Measurements from ENCODE around the gene PATJ. TPM values are rescaled to one million over a fixed set of nuclear protein-coding genes. Genes with fewer than 3 reads are reported as not detected.
"Not testable (repeated sequence)": the region's sequence is repeated elsewhere in the genome, so short reads cannot be mapped to it uniquely, and the experiment has no call there.

Gene PATJ
- total and polyA plus RNA-seq, 2 donors (not counting 1 experiment from before 2014, with no cell fraction given), result 8.0 to 45.3 TPM

GRCh38 chr1:61711969-61712368 lies 30.3 kb upstream of the PATJ start:
- H3K27me3 ChIP-seq (replicated peaks in 1 of 4; ENCODE audit: control extremely low read depth in 1 of 4, control insufficient read depth in 3 of 4, insufficient read depth in 4 of 4, low read length in 3 of 4), result no peaks in the 10 kb centered on the region
- Mint-ChIP-seq H3K27ac (no peak overlapping the region), H3K27me3 (no peaks in the 10 kb centered on the region), H3K4me3 (no peak overlapping the region), H3K9me3 (ENCODE audit: insufficient read depth) (no peaks in the 10 kb centered on the region), H3K4me1 (peaks cover 2% of the 10 kb centered on the region)
- peaks cover 2 to 24% of the 10 kb centered on the region in 2 experiments for H3K36me3 ChIP-seq (replicated peaks in 1 of 2; ENCODE audit: control extremely low read depth in 1 of 2, control insufficient read depth in 1 of 2, extremely low read depth in 1 of 2, insufficient read depth in 2 of 2, low read length in 1 of 2)
- DNase-seq (no peak), ATAC-seq (ENCODE audit: low read depth) (no peak)
- H3K4me2 ChIP-seq (replicated peaks; ENCODE audit: low read depth, low read length, poor library complexity, severe bottlenecking), result no peak overlapping the region
- POLR2A ChIA-PET, result no interaction called here
- H2AFZ ChIP-seq (ENCODE audit: insufficient read depth, low read depth, low read length, poor library complexity, severe bottlenecking), result no peak overlapping the region
- H4K20me1 ChIP-seq (ENCODE audit: control insufficient read depth, insufficient read depth, low read length, poor library complexity, severe bottlenecking), result peaks cover 35% of the 10 kb centered on the region
- H3K4me3 ChIP-seq (ENCODE audit: control extremely low read depth in 1 of 5, extremely low read depth in 1 of 5, insufficient read depth in 1 of 5, low read depth in 2 of 5, low read length in 4 of 5), result no peak overlapping the region
- H3K27ac ChIP-seq (ENCODE audit: low read length in 2 of 2), result no peak overlapping the region
- no peaks in the 10 kb centered on the region for H3K4me1 ChIP-seq (ENCODE audit: control insufficient read depth in 2 of 2, insufficient read depth in 2 of 2, low read length in 2 of 2)
- no peak for TF ChIP-seq CTCF (IDR thresholded peaks at IDR 0.05)
- TF ChIP-seq EZH2 (IDR thresholded peaks at IDR 0.05; ENCODE audit: borderline replicate concordance, insufficient read depth, low read depth, low read length, poor library complexity, severe bottlenecking), result no peak
- CTCF ChIA-PET, result no interaction called here
- intact Hi-C loops (cut with micrococcal nuclease), result no loop called here
- H3K79me2 ChIP-seq (ENCODE audit: control insufficient read depth, insufficient read depth, low read length), result peaks cover 42% of the 10 kb centered on the region
- H3K9ac ChIP-seq (ENCODE audit: low read length), result no peak overlapping the region
- no peaks in the 10 kb centered on the region for H3K9me3 ChIP-seq (ENCODE audit: control extremely low read depth in 1 of 3, control insufficient read depth in 2 of 3, insufficient read depth in 1 of 3, low read length in 2 of 3)

GRCh38 chr1:61718996-61719663 lies 23.1 kb upstream of the PATJ start:
- H3K4me3 Mint-ChIP-seq; H3K27me3 ChIP-seq (replicated peaks in 1 of 4; ENCODE audit: control extremely low read depth in 1 of 4, control insufficient read depth in 3 of 4, insufficient read depth in 4 of 4, low read length in 3 of 4); H3K27ac ChIP-seq (ENCODE audit: low read length in 2 of 2); H2AFZ ChIP-seq (ENCODE audit: insufficient read depth, low read depth, low read length, poor library complexity, severe bottlenecking); H3K4me1 ChIP-seq (ENCODE audit: control insufficient read depth in 2 of 2, insufficient read depth in 2 of 2, low read length in 2 of 2); intact Hi-C loops (cut with micrococcal nuclease); DNase-seq; H3K36me3 ChIP-seq (replicated peaks in 1 of 2; ENCODE audit: control extremely low read depth in 1 of 2, control insufficient read depth in 1 of 2, extremely low read depth in 1 of 2, insufficient read depth in 2 of 2, low read length in 1 of 2); POLR2A ChIA-PET; H3K9me3 ChIP-seq (ENCODE audit: control extremely low read depth in 1 of 3, control insufficient read depth in 2 of 3, insufficient read depth in 1 of 3, low read length in 2 of 3); H3K9me3 Mint-ChIP-seq (ENCODE audit: insufficient read depth); H3K4me2 ChIP-seq (replicated peaks; ENCODE audit: low read depth, low read length, poor library complexity, severe bottlenecking); H3K9ac ChIP-seq (ENCODE audit: low read length); H3K4me3 ChIP-seq (ENCODE audit: control extremely low read depth in 1 of 5, extremely low read depth in 1 of 5, insufficient read depth in 1 of 5, low read depth in 2 of 5, low read length in 4 of 5); CTCF ChIA-PET; H3K27me3 Mint-ChIP-seq; H3K27ac Mint-ChIP-seq; ATAC-seq (ENCODE audit: low read depth): not testable (repeated sequence)
- Histone ChIP-seq H4K20me1 (ENCODE audit: control insufficient read depth, insufficient read depth, low read length, poor library complexity, severe bottlenecking) (peaks cover 19% of the 10 kb centered on the region), H3K79me2 (ENCODE audit: control insufficient read depth, insufficient read depth, low read length) (peaks cover 80% of the 10 kb centered on the region)
- 100% methylated on average over 3 of the region's 8 CpGs for WGBS (ENCODE audit: insufficient coverage)
- H3K4me1 Mint-ChIP-seq, result peaks cover 17% of the 10 kb centered on the region
